Smooth muscle cell of the brain vasculature (primary cell): Measurements from ENCODE around the gene GREB1L.

ENCODE experiments used
- DNase-seq: peaks from one replicate; pipeline ENCODE4 v3.0.0-alpha.2; 2012; ENCODE audit warnings: low read depth, low spot score

The GREB1L gene

DNA sequence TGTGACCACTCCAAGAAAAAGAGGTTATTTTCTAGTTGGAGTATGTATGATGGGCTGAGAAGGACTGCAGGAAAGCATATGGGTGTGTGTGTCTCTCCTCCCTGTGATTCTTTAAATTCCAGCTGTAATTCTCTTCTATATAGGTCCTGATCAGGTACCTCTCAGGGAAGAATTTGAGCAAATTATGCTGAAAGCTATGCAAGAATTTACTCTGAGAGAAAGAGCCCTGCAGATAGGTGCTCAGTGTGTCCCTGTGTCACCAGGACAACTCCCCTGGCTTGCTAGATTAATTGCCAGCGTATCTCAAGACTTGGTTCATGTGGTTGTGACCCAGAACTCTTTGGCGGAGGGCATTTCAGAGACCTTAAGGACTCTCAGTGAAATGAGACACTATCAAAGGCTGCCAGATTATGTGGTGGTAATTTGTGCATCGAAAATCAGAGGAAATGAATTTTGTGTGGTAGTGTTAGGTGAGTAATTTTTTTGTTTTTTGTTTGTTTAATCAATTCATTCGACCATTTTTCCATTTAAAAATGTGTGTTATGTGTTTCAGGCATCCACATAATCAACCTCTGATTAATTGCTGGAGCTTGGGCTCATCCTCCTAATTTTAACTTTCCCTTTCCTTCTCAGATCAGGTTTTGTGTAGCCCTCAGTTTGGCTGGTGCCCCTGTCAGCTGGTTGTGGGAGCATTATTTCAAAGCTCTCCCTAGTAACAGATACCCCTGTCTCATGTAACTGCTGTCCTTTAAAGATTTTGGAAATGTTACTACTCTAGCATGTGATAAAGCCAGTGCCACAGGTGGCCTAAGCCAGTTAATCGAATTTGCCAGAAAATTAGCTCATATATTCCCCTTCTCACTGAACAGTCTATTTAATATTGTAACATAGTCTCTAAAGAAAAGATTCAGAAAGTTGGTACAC lies 207.6 kb downstream of the GREB1L start:
- no peak for DNase-seq

DNA sequence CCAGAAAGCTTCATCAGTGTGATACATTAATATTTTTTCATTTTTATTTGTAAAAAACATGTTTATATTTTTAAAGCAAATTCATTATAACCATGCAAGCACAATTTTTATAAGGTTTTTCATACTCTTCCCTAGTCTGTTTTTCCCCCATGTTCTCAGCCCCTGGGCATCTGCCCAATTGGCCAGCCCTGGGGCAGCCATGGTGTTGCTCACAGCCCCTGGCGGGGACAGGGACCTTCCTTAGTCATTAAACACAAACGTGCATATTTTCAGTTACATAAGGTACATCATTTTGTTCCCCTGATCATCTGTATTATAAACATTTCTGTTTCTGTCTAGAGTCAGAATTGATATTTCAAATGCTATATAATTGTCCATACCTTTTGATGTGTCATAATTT lies 208.5 kb downstream of the GREB1L start:
- DNase-seq = no peak

- no peak for DNase-seq
Observed at GRCh38 chr18:21450913-21451312, 208.9 kb downstream of the GREB1L start.

DNA sequence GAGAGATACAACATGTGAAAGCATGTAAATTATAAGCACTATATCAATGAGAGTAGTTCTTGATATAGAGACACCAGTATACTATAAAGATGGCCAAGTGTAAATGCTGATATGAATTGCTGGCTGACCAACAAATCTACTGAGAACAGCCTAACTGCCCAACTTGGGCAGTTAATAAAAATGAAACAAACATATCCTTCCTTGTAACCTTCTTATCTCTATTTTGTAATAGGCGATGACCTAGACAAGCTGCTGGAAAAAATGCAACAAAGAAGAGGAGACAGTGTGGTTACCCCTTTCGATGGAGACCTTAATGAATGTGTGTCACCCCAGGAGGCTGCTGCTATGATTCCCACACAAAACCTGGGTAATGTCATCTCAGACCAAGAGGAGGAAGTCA lies 209.8 kb downstream of the GREB1L start:
- no peak for DNase-seq

DNA sequence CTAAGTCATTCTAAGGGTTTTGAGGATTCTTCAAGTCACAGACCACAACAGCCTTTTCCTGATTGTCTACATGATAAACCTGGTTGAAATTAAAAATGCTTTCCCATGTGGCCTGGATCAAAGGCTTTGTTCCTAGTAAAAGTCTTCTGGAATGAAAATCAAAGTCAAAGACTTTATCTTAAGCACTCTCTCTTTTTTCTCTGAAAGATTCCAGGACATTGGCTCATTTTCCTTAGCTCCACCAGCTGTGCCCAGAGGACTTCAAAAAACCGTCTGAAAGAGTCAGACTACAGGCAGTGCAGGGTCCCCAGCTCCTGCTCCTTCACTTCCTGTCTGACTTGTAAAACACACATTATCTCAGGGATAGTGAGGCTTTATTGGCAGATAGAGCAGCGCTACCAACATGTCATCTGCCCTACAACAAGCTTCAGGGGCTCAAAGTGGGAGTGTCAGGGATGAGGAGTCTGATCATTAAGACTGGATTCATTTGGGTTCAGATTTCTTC lies 210.3 kb downstream of the GREB1L start:
- no peak for DNase-seq

DNA sequence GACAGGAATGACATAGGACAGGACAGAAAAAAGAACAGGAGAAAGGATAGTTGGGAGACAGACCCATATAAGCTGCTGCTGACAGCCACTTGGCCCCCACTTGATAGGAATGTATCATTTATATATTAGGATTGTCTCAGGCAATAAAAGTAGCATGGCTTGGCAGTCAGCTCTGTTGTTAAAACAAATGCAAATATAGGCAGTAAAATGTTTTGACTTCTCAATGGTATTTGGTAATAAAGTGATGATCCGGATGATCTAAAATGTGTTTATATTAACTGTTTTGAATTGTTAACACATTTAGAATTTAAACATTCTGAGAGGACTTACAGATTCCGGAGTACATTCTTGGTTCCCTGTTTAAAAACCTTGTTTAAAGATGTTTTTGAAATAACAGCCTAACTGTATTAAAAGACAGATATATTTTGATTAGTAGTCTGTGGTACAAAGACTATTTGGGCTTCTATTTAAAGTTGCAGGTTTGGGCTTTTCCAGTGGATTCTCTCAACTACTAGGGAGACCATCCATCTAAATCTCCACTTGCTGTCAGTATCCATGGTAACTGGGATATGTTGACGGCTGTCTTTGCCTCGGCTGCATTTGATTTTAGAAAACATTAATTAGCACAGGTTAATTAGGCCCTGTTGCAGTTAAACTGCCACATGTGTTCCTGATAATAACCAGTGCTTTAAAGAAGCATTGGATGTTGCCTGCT lies 210.9 kb downstream of the GREB1L start:
- no peak for DNase-seq

DNA sequence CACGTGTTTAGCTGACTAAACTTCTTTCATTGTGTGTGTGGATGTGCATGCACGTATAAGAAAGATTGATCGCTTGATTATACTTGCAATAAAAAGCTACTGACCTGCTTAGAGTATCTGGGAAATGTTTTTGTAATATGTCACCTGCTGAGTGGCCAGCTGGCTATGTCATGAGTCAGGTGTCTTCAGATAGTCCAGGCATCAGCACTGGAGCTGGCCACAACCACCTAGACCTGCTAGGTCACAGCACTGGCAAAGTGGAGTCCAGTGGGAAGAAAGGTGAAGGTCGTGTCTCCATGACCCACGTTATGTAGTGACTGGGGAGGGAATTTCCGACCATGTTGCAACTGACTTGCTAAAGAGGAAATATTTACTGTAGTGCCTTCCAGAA lies 211.5 kb downstream of the GREB1L start:
- DNase-seq = no peak

DNA sequence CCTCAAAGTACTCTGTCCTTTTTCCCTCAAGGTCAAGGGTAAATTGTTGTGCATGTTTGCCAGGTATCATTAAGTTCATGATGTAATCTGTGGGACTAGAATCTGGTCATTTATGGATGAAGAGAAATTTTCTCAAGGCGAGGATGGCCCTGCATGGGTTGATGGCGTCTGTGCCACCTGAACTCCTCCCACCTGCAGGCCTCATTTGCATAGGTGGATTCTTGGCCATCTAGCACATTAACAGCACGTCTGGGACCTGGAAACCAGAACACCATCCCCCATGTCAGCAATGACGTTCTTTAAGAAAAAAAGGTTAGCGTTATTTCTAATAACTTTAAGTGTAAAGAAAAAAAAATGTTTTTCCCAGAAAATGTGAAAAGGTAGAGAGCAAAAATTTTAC lies 212.7 kb downstream of the GREB1L start:
- DNase-seq = no peak

- no peak for DNase-seq
Observed at GRCh38 chr18:21456428-21457178, 214.6 kb downstream of the GREB1L start.

GRCh38 chr18:21457179-21457535 lies 215.1 kb downstream of the GREB1L start:
- DNase-seq = no peak

- DNase-seq = no peak
Observed at GRCh38 chr18:21458310-21458709, 216.3 kb downstream of the GREB1L start.

DNA sequence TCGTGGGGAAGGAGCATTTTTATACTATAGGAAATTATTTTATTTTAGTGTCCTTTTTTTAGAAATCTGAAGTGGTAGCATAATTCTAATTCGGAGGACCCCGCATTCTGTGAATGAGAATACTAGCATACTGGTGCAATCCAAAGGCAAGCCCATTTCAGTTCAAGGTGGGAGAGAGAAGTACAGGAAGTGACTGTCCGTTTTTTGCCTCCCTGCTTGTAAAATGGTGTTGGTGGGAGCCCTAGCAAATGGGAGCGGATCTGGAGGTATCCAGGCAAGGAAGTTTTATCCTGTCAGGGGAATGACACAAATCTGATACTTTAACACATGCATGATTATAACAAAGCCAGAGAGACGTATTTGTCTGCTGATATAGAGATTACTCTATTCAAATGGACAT lies 216.8 kb downstream of the GREB1L start:
- DNase-seq = no peak

- DNase-seq = no peak
Observed at GRCh38 chr18:21459706-21460286, 217.8 kb downstream of the GREB1L start.

GRCh38 chr18:21461460-21461859 lies 219.4 kb downstream of the GREB1L start:
- DNase-seq = no peak

DNA sequence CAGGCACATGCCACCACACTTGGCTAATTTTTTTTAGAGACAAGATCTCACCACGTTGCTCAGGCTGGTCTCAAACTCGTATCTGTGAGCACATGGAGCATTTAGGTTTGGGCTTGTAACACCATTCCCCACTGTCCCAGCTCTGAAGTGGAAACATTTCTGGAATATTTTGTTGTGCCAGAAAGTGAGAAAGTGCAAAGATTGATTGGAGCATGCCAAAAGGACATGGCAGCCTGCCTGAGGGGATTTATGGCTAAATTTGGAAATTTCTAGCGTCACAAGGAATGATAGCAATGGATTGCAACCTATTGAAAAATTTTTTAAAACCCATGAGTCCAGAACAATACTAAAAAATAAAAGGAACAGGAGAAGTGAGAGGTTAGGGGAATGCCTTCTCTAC lies 221.7 kb downstream of the GREB1L start:
- no peak for DNase-seq

DNA sequence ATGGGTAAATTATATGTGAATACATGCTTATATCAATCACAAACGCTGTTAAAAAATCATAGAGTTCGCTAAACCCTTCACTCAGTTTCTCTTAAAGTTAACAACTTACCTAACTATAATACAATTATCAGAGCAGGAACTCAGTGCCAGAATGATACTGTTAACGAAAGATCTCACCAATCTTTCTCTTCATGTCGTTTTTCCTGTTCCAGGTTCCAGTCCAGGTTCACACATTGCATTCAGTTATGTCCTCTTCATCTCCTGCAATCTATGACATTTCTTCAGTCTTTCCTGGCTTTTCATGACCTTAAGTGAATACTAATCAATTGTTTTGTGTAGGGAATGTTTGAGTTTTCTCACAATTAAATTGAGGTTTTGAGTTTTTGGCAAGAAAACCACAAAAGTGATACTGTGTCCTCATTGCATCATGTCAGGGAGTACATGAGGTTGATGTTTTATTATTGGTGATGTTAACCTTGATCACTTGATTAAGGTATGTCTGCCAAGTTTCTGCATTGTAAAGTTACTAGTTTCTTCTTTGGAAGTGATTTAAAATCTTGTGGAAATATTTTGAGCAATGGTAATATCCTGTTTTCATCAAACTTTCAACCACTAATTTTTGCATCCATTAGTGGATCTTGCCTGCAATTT lies 226.6 kb downstream of the GREB1L start:
- no peak for DNase-seq

DNA sequence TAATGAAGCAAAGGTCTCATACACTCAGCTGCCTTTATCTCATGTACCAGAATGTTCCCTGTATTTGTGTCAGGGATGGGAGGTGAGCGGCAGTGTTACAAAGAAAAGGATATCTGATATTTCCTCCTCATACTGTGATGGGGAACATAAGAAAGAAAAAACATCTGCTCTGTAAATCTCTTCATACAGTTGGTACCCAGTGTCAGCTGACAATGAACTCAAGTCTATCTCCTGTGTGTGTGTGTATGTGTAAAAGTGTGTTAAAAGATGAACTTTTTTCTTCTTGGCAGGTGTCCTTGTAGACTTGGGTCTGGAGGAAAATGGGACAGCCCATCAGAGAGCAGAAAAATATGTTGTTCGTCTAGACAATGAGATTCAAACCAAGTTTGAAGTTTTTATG lies 230.7 kb downstream of the GREB1L start:
- no peak for DNase-seq

DNA sequence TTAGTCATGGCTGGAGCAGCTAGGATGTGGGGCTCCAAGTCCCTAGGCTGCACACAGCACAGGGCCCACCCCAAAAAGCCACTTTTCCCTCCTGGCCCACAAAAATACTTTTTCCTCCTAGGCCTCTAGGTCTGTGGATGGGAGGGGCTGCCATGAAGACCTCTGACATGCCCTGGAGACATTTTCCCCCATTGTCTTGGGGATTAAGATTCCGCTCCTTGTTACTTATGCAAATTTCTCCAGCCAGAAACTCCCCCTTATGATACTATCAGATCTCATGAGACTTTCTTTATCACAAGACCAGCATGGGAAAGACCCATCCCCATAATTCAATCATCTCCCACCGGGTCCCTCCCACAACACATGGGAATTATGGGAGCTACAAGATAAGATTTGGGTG lies 232.6 kb downstream of the GREB1L start:
- no peak for DNase-seq

GRCh38 chr18:21479721-21480120 lies 237.7 kb downstream of the GREB1L start:
- DNase-seq = no peak

- DNase-seq = no peak
Observed at GRCh38 chr18:21481739-21482138, 239.7 kb downstream of the GREB1L start.

- no peak for DNase-seq
Observed at GRCh38 chr18:21483051-21483450, 241.0 kb downstream of the GREB1L start.
